Right lobe of liver (tissue), 6 donors: ENCODE measurements around the gene ENOX1. TPM values are rescaled to one million over a fixed set of nuclear protein-coding genes. Genes with fewer than 3 reads are reported as not detected.

Experiments
- ATAC-seq, 4 donors: fragments of 200-7000 bp; cut with Tn5 transposase; one replicate each; pipeline ENCODE4 v1.9.1; 2020; ENCODE audit warnings: mild to moderate bottlenecking in 4 of 4, moderate library complexity in 4 of 4
- DNase-seq, 3 donors: peaks; one replicate each; pipeline ENCODE4 v3.0.0-alpha.2; 2020
- H3K27ac ChIP-seq, 3 donors: fragments of 200-600 bp; one replicate each; pipeline ENCODE4 v1.8.0; 2022
- H3K27me3 ChIP-seq, 2 donors: fragments of 200-600 bp; one replicate each; pipeline ENCODE4 v1.8.0; 2022
- H3K36me3 ChIP-seq, 4 donors: fragments of 200-600 bp; sonication (generic) in 1 of 4; one replicate each; pipeline versions ENCODE4 v1.5.1 to v1.8.0; 2017 to 2022; ENCODE audit warnings: control low read depth in 1 of 4
- H3K4me1 ChIP-seq, 4 donors: fragments of 200-600 bp; sonication (generic) in 1 of 4; one replicate each; pipeline versions ENCODE4 v1.5.1 to v1.8.0; 2017 to 2022; ENCODE audit warnings: control low read depth in 1 of 4
- H3K4me3 ChIP-seq, 3 donors: fragments of 200-600 bp; one replicate each; pipeline ENCODE4 v1.8.0; 2022
- H3K9me3 ChIP-seq, 4 donors: fragments of 200-600 bp; sonication (generic) in 1 of 4; one replicate each; pipeline versions ENCODE4 v1.5.1 to v1.8.0; 2017 to 2022; ENCODE audit warnings: control low read depth in 1 of 4
- POLR2A ChIP-seq: fragments of 450-650 bp; IDR thresholded peaks from one replicate; pipeline ENCODE4 v1.6.1; 2017; ENCODE audit warnings: antibody characterized with exemption, mild to moderate bottlenecking
- WGBS: methylation state at CpG from one replicate; pipeline ENCODE4 v1.1.6; 2018; ENCODE audit warnings: low coverage, low lambda C conversion rate; ENCODE audit not compliant: insufficient coverage; ENCODE audit errors: missing lambda C conversion rate; 5-methylcytosine and 5-hydroxymethylcytosine counted together
- intact Hi-C, 2 donors: fragments of 100-400 bp; cut with DNase I; formaldehyde crosslinking; loops; one replicate each; pipeline versions ENCODE4 v1.11.2 to v1.14.1; 2022
- total RNA-seq, 6 experiments: library from RNA; depleted of rRNA in 2 of 6; stranded (reverse); fragments of >200 nt in 2 of 6; fragmentation: NEBNext Ultra II Directional in 3 of 6; extraction: Animal tissue kit (Norgen Biotek cat#: 25700) in 3 of 6; gene quantifications; one replicate each; pipeline versions ENCODE4 v1.1.0 to v1.2.4, GENCODE V29; 2016 to 2023
- TF ChIP-seq, protein P1 (sequence below), 4 donors: fragments of 200-600 bp in 3 of 4; fragments of 450-650 bp in 1 of 4; IDR thresholded peaks; one replicate each; pipeline versions ENCODE4 v1.5.1 to v1.8.0; 2016 to 2022; ENCODE audit warnings: antibody characterized with exemption in 4 of 4, mild to moderate bottlenecking in 2 of 4
- donor health status: DM: no; HTN: yes; CAD: no.
- donor health status: DM: no; HTN: no; CAD: no.
- donor health status: DM: no; HTN: no; CAD: no.
- donor health status: DM: no; HTN: yes; CAD: no.
- donor health status: DM: no; HTN: yes; CAD: no.

ENOX1 gene
- total RNA-seq, 6 experiments from 2014 or later, result 0.07 to 0.16 TPM; not detected in 4

DNA sequence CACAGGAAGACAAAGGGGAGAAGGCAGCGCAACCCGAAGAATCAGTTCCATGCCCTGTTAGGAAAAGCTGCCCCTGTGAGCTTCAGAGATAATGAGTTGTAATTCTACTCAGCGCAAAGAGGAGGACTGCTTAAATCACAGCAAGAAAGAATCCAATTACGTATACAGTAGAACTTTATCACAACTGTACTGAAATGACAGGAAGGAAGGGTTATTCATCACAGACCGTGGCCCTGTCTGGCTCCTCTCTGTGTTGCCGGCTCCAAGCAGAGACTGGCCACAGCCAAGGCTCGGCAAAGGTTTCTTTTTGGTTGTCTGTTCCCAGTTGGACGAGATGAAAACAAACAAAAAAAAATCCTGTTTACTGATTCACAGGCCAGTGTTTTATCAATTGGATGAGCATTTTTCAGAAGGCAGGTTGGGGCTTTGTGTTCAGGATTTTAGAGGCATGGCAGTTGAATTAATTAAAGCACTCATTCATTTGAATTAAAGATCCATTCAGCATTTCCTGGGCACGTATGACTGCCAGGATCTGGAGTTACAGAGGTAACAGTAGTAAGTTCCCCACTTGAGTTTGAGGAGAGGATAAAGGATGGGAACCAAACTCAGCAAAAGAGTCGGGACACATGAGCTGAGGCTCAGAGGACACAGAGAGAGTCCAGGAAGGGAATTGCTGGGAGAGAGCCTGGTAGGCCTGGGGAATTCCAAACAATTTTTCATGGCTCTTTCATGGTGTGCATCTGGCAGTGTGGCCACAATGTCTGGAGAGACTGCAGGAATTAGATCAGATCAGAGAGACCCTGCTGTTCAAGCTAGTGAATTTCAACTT, 422.3 kb downstream of the ENOX1 start:
- DNase-seq (no peak), ATAC-seq (peak; percentile 30 to 85 (median 59))
- no peaks in the 10 kb centered on the region for H3K27me3 ChIP-seq
- H3K4me1 ChIP-seq, result peaks cover 0 to 6% (median 0%) of the 10 kb centered on the region in 4 donors
- 43% methylated on average over 9 of the region's 10 CpGs for WGBS
- TF ChIP-seq POLR2A, result no peak
- TF ChIP-seq, protein P1, sequence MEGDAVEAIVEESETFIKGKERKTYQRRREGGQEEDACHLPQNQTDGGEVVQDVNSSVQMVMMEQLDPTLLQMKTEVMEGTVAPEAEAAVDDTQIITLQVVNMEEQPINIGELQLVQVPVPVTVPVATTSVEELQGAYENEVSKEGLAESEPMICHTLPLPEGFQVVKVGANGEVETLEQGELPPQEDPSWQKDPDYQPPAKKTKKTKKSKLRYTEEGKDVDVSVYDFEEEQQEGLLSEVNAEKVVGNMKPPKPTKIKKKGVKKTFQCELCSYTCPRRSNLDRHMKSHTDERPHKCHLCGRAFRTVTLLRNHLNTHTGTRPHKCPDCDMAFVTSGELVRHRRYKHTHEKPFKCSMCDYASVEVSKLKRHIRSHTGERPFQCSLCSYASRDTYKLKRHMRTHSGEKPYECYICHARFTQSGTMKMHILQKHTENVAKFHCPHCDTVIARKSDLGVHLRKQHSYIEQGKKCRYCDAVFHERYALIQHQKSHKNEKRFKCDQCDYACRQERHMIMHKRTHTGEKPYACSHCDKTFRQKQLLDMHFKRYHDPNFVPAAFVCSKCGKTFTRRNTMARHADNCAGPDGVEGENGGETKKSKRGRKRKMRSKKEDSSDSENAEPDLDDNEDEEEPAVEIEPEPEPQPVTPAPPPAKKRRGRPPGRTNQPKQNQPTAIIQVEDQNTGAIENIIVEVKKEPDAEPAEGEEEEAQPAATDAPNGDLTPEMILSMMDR (IDR thresholded peaks at IDR 0.05), result no peak
- no peaks in the 10 kb centered on the region for H3K36me3 ChIP-seq
- intact Hi-C loops, result no loop called here
- no peak overlapping the region for H3K4me3 ChIP-seq
- H3K27ac ChIP-seq, result no peak overlapping the region
- no peaks in the 10 kb centered on the region for H3K9me3 ChIP-seq

DNA sequence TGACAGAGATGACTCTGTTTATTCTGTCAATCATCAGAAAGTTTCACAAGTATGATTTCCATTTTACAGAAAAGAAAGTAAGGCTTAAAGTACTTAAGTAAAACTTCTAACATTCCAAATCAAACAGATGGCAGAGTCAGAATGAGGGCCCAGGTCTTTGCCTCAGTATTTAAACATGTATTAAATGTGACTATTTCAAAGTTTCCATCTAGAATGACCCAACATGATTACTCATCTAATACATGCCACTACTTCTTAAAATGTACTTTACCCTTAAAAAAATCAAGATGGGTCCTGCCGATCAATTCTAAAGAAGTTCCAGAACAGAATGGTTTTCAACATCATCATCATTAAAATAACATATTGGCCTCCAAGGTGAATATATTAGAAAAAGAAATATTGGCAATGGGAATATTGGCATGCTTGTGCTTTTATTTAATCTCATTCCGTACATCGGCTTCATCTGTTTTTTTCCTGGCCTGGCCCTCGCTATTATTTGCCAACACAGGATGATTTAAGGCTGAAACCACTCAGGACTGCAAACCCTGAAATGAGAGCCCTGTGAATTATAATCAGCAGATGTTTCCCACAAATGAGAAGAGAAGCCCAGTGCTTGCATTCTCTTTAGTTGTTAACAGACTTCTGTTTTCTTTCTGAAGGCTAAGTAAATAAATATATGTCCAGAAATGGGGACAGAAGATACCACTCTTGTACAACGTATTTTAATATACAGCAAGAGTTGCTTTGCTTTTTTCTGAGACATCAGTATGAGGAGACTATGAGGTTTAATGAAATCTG, 423.4 kb downstream of the ENOX1 start:
- TF ChIP-seq, protein P1 (IDR thresholded peaks at IDR 0.05), result no peak
- TF ChIP-seq POLR2A, result no peak
- Histone ChIP-seq H3K9me3 (no peaks in the 10 kb centered on the region), H3K27me3 (no peaks in the 10 kb centered on the region), H3K4me1 (peaks cover 0 to 6% (median 0%) of the 10 kb centered on the region in 4 donors), H3K27ac (no peak overlapping the region), H3K36me3 (no peaks in the 10 kb centered on the region), H3K4me3 (no peak overlapping the region)
- ATAC-seq (no peak), DNase-seq (no peak)
- WGBS, result 64% methylated on average over 5 of the region's 5 CpGs
- intact Hi-C loops, result no loop called here

DNA sequence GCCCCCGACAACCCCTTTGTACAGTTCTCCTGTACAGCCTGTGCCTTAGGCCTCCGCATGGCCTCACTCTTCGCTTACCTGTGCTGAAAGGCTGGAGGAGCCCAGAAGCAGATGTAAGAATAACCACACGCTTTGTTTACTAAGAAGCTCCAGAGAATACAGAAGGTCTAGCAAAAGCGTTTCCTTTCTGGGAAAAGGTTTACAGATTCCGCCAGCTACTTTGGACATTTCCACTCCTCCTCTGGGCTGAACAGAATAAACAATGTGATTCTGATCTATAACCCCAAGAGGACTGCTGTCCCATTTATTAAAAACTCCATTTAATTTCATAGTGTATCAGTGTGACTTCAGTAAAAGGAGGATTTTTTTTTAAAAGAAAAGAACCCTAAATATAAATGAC, 424.2 kb downstream of the ENOX1 start:
- H3K4me1 ChIP-seq, result no peaks in the 10 kb centered on the region
- DNase-seq, result no peak
- no peaks in the 10 kb centered on the region for H3K9me3 ChIP-seq
- TF ChIP-seq, protein P1 (IDR thresholded peaks at IDR 0.05), result no peak
- TF ChIP-seq POLR2A, result no peak
- H3K36me3 ChIP-seq, result no peaks in the 10 kb centered on the region
- intact Hi-C loops, result no loop called here
- no peak overlapping the region for H3K27ac ChIP-seq
- no peak overlapping the region for H3K4me3 ChIP-seq
- WGBS, result 86% methylated on average over 6 of the region's 6 CpGs
- H3K27me3 ChIP-seq, result no peaks in the 10 kb centered on the region
- no peak for ATAC-seq

DNA sequence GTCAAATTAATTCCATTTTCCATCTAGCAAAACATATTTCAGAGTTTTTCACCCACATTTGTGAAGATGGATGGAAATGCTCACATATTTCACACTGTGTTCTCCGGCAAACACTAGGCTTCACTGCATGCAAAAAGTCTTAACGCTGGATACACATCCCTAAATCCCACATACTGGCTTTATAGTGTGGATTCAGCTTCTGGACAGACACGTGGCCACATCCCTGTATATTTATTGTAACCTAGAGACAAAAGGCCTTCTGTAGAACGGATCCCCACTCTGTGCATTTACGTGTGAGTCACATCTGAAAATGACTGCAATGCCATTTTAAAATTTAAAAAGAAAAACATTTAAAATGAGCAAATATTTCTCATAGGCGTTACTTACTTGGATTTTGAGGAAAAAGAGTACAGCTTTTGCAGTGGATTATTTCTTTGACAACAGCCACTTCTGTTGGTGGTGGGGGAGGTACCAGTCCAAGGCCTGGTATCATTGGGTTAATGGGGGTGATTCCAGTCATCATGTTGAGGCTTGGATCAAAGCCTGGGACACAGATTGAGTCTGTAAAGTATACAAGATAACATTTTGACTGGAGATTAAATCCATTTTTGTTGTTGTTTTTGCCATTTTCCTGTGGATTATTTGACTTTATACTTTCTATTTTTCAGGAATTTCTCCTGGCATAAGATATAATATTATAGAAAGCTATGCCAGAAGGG, 425.7 kb downstream of the ENOX1 start:
- ATAC-seq (no peak), DNase-seq (no peak)
- TF ChIP-seq POLR2A, result no peak
- TF ChIP-seq, protein P1 (IDR thresholded peaks at IDR 0.05), result no peak
- Histone ChIP-seq H3K4me1 (no peaks in the 10 kb centered on the region), H3K27ac (no peak overlapping the region), H3K27me3 (no peaks in the 10 kb centered on the region), H3K36me3 (no peaks in the 10 kb centered on the region), H3K4me3 (no peak overlapping the region), H3K9me3 (no peaks in the 10 kb centered on the region)
- 67% methylated on average over 6 of the region's 6 CpGs for WGBS
- intact Hi-C loops, result no loop called here
